SHP77 (cell line): ENCODE measurements around the gene DBX1.
"Not testable (repeated sequence)": the region's sequence is repeated elsewhere in the genome, so short reads cannot be mapped to it uniquely, and the experiment has no call there.

ENCODE experiments used
- DNase-seq, 2 experiments: peaks; one replicate each; lab custom pipeline; 2025; lab: John Stamatoyannopoulos, UW

The DBX1 gene

DNA sequence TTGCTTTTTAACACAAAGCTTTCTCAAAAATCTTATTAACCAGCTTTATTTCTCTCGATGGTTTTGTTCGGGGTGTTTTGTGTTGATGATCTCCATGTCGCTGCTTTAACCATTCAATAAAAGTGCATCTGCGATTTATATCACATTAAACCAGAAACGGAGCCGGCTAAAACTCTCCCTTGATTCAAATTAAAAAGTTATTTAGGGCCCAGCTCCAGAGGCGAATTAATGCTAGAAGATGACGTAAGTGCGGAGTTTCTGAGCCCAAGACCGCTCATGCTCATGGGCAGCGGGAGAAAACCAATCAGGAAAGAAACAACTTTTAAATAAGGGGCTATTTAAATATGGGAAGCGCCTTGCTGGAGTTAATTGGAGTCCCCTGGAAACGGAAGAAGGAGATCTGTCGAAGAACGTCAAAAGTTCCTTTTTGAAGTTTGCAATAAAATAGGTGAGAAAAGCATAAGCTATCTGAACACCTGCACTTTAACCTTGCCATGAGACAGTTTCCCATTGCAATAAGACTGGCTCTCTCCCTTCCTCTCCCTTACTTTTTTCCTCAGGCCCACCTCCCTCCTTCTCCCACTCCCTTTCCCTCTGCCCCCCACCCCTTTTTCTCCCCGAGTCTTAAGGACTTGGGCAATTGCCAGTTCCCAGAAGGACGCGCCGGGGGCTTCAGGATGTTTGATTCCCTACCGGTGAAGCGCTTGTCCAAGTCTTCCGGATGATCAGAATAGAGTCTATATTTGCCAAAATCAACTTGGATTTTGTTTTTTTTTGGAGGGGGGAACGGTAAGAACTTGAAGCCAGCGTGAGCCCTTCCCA lies 1.9 kb upstream of the DBX1 start:
- DNase-seq: no peak

DNA sequence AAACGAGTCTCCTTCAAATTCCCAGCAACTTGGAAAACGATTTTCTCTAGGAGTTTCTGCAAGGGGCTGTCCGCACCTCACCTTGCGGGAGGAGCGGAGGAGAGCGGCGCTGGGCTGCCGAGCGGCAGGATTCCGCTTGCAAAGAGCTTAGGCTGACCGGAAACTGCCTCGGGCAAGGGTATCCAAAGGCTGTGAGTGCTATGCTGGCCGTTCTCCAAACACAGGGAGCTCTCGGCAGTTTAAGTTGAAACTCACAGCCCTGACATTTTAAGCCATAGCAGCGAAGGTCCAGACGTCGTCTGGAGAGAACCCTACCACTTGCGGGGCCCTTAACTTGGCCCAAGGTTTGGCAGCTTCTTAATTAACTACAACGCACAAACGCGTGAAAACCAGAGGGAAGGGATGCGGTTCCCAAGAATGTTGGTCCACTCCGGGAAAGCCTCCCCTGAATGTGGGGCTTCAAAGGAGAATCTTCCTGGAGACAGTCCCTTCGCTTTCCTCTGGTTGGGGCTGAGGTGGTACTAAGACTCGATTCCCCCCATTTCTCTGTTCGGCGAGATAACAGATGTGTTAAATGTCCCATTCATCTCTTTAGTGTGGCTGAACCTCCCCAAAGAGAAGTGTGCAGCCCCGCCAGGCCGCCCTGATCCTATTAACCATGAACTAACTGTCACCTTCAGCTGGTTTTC lies 1.1 kb upstream of the DBX1 start:
- DNase-seq: no peak

DNA sequence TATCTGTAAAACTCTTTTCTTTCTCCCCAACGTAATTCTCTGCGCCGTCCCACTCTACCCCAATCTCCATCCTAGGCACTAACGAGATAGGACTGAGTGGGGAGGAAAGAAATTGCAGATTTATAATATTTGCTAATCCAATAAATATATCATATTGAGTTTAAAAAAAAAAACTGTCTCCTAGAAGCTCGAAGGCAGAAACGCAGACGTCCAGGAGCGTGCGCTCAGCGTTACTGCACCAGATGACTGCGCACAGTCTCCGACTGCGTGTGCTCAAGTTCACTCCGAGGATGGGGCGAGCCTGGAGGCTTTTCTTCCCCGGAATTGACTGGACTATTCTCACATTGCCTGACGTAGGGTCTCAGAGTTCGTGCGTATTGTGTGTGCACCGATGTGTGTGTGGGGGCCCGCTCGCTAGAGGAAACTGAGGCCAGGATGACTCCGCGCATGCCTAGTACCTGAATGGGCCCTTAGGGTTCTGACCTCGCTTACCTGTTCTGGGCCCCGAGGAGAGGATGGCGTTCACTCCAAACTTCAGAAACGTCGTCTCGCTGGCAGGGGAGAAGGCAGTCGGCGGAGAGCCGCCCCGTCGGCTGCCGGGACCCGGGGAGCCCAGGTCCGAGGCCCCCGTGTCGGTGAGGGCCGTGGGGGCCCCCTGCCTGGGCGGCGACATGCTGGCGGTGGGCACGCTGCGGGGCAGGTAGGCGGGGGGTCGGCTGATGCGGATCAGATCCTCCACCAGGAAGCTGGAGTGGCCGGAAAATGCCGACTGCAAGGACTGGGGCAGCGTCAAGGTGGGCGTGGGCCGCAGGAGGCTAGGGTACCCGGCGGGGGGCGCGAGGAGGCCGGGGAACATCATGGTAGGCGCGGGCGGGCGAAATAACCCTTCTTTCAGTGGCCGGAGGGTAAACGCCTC lies 551 bp downstream of the DBX1 start:
- DNase-seq: no peak

DNA sequence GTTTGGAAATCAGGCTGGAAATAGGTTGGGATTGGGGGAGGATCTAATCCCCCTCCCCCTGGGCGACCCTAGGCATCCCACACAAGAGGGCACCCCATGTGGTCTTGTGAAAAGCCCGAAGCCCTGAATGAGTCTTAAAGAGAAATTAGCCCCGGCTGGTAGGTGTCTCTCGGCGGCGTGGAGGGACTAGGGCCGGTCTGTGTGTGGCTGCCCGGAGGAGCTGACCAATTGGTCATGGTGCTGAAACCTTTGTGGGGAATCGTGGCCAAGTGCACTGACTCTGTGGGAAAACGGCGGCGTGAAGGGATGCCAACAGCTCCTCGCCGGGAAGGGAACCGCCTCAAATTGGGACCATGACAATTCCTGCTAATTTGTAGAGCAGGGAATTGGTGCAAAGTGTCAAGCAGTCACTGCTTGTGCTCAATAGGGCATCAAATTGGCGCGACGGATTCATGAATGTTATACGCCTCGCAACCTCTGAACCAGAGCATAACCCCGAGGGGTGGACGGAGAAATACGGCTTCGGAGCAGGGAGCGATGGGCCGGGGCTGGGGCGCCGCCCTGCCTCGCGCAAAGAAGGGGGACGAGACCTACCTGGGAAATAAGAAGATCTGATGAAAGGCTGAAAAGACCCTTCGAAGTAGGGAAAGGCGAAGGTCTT lies 1.5 kb downstream of the DBX1 start:
- no peak for DNase-seq

GRCh38 chr11:20157728-20158127 lies 2.5 kb downstream of the DBX1 start:
- DNase-seq: no peak

- no peak for DNase-seq
These were observed 3.2 kb downstream of the DBX1 start for GRCh38 chr11:20156876-20157613.

GRCh38 chr11:20156280-20156875 lies 3.9 kb downstream of the DBX1 start:
- DNase-seq: no peak

GRCh38 chr11:20155683-20156279 lies 4.5 kb downstream of the DBX1 start:
- no peak for DNase-seq

- DNase-seq: no peak
These were observed 5.9 kb downstream of the DBX1 start for GRCh38 chr11:20154381-20154780.

DNA sequence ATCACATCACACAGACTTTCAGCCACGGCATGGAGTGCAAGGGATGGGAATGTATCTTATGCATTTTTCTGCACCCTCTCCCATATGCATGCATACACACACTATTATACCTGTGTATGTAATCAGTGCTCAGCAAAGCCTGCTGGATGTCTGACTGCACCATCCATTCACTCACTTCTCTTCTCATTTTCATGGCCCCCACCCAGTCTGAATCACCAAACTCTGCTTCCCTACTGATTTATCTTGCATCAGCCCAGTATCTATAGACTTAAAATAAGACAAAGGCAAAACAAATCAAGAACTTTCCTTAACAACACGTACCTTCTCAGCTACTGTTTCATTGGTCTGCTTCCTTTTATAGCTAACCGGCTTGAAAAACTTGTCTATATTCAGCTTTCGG lies 21.6 kb downstream of the DBX1 start:
- DNase-seq: no peak

DNA sequence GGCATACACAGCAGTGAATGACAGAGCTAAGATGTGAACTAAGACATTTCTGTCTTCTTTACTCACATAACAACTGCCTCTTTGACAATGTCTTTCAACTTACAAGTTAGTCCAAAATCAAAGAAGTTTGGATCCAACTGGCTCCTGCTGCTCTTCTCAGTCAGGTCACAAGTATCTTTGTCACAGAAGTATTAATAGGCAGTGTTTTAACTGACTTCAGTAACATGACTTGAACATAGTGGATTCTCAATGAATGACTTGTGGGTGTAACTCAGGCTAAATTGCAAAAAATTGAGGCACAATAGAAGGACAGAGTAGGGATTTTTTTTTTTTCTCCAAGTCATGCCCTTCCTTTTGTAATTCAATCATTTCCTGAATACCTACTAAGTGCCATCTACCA lies 22.6 kb downstream of the DBX1 start:
- no peak for DNase-seq

- DNase-seq: no peak
These were observed 25.1 kb downstream of the DBX1 start for GRCh38 chr11:20134991-20135736.

DNA sequence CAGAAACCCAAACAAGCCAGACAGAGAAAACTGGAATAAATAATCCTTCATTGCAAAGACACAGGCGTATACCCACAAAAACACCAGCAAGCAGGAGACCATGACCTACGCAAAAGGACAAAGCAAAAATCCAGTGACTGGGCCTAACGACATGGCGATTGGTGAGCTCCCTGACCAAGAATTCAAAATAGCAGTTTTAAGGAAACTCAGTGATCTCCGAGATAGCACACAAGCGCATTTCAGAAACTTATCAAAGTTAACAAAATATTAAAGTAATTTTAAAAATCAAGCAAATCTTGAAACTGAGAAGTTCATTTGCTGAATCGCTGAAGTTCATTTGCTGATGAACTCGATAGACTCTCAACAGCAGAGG lies 27.6 kb downstream of the DBX1 start:
- DNase-seq: no peak

GRCh38 chr11:20131788-20132666 lies 28.2 kb downstream of the DBX1 start:
- peak in 1 of 2 experiments; percentile 2 for DNase-seq

DNA sequence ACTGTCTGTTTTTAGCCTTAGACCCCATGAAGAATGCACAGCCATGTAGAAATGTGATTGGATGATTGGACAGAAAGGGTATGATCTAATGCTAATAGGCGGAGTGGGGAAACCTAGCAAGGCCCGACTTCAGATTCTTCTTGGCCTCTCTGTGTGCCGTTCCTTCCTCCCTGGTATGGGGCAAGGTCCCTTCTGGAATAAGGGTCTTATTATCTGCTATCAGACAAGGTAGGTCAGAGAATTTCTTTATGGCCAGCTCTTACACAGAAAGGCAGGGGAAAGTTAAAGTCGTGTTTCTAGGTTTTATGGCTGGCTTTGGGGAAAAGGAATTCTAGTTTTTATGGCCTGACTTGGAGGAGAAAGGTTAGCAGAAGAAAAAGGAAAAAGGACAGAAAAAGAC lies 30.6 kb downstream of the DBX1 start:
- DNase-seq: no peak

- not testable (repeated sequence) for DNase-seq
These were observed 31.8 kb downstream of the DBX1 start for GRCh38 chr11:20128528-20128825.

DNA sequence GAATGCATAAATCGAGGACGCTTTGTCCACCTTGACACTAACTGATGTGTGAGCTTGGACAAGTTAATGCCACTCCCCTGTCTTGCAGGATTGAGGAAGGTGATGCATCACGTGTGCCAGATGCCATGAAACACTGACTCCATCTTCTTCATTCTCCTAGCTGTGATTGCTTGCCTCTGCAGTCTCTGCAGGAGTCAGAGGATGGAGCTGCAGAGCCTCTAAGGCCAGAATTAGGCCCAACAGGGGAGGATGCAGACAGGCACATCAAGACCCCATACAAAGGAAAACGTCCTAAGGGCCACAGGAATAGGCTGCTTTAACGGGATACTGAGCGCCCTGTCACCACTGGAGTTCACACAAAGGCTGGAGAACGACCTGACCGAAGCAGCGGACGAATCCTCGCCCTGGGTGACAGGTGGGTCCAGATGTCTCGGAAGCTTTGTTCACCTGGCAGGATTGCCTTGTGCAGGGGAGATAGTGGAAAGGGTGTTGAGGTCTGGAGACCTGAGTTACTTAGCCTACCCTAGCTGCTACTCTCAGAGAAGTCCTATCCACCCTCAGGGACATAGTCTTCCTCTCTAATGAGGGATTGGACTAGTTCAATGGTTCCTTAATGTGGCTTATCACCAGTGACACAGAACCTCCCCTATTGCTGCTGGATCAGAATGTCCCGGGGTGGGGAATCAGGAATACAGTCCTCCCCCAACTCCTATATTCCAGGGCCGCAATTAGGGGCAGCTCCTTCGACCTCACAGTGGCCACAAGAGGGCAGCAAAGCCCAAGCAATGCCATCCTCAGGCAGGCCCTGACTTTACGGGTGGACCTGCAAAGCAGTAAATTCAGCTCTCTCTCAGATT lies 32.4 kb downstream of the DBX1 start:
- peak; percentile 42 to 44 for DNase-seq

GRCh38 chr11:20126724-20127123 lies 33.6 kb downstream of the DBX1 start:
- DNase-seq: no peak
